ENCODE results near the gene NUMB. TPM values are rescaled to one million over a fixed set of nuclear protein-coding genes. Genes with fewer than 3 reads are reported as not detected.

The NUMB gene
- total RNA-seq, 4 donors from 2014 or later: 27.7 to 52.8 (median 34.2) TPM

DNA sequence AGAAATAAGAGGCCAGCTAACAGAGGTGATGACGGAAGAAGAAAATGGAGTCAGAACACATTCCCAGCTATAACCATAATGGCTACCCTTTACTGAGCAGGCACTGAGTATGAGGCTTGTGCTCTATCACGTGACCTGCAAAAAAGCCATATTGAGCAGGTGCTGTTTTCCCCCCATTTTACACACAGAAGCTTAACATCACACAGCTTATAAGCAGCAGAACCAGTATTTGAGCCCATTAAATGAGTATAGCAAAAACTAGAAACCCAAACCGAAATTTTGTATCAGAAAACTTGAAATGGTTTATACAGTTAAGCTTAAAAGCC, 192.7 kb downstream of the NUMB start:
- TF ChIP-seq, protein P1, sequence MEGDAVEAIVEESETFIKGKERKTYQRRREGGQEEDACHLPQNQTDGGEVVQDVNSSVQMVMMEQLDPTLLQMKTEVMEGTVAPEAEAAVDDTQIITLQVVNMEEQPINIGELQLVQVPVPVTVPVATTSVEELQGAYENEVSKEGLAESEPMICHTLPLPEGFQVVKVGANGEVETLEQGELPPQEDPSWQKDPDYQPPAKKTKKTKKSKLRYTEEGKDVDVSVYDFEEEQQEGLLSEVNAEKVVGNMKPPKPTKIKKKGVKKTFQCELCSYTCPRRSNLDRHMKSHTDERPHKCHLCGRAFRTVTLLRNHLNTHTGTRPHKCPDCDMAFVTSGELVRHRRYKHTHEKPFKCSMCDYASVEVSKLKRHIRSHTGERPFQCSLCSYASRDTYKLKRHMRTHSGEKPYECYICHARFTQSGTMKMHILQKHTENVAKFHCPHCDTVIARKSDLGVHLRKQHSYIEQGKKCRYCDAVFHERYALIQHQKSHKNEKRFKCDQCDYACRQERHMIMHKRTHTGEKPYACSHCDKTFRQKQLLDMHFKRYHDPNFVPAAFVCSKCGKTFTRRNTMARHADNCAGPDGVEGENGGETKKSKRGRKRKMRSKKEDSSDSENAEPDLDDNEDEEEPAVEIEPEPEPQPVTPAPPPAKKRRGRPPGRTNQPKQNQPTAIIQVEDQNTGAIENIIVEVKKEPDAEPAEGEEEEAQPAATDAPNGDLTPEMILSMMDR (IDR thresholded peaks at IDR 0.05): no peak
- TF ChIP-seq POLR2A (IDR thresholded peaks at IDR 0.05): no peak
- H3K27ac ChIP-seq: no peak overlapping the region
- DNase-seq: no peak
- 93 to 94% methylated on average over 3 of the region's 3 CpGs for WGBS, 2 donors
- no peaks in the 10 kb centered on the region for H3K9me3 ChIP-seq
- no peak overlapping the region for H3K4me3 ChIP-seq
- peaks cover 0 to 7% (median 0%) of the 10 kb centered on the region in 3 donors for H3K36me3 ChIP-seq
- H3K4me1 ChIP-seq: peaks cover 6 to 15% (median 11%) of the 10 kb centered on the region in 3 donors
- no peaks in the 10 kb centered on the region for H3K27me3 ChIP-seq
- intact Hi-C loops (cut with DNase I): no loop called here

DNA sequence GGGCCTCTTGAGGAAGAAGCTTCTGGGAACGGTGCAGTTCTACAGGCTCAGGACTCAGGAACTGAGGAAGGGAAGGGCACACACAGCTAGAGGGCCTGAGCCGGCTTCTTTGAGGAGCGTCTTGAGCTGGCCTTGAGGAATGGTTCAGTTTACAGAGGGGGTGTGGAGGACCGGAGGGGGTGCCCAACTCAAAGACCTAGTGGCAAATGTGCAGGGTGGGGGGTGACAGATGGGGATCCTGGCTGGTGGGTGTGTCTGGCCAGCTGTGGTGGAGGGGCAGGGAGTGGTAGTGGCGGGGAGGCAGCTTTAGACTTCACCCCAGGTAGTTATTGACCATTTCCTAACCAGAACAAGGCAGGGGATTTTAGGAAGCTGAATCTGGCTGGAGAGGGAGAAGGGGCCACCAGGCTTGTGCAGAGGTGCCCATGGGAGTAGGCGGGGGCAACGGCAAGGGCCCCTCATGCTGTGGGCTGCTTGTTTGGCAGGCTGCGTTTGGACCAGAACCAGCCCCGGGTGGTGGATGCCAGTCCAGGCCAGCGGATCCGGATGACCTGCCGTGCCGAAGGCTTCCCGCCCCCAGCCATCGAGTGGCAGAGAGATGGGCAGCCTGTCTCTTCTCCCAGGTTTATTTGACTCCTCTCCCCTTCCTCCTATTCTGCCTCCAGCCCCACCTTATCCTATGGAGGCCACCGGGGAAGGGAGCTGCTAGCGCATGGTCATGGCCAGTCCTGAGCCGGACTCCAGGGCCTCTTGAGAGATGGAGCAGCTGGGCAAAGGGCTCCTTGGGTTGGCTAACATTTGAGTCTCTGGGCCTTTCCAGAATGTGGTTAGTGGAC, 193.2 kb downstream of the NUMB start:
- 69 to 92% methylated on average over 4 to 12 of the region's 18 CpGs for WGBS, 2 donors
- Histone ChIP-seq H3K4me3 (no peak overlapping the region), H3K9me3 (no peaks in the 10 kb centered on the region), H3K27ac (no peak overlapping the region), H3K27me3 (no peaks in the 10 kb centered on the region), H3K36me3 (peaks cover 0 to 7% (median 0%) of the 10 kb centered on the region in 3 donors), H3K4me1 (peaks cover 6 to 10% (median 7%) of the 10 kb centered on the region in 3 donors)
- no peak for TF ChIP-seq POLR2A (IDR thresholded peaks at IDR 0.05)
- TF ChIP-seq, protein P1 (IDR thresholded peaks at IDR 0.05): no peak
- intact Hi-C loops (cut with DNase I): no loop called here
- no peak for DNase-seq

DNA sequence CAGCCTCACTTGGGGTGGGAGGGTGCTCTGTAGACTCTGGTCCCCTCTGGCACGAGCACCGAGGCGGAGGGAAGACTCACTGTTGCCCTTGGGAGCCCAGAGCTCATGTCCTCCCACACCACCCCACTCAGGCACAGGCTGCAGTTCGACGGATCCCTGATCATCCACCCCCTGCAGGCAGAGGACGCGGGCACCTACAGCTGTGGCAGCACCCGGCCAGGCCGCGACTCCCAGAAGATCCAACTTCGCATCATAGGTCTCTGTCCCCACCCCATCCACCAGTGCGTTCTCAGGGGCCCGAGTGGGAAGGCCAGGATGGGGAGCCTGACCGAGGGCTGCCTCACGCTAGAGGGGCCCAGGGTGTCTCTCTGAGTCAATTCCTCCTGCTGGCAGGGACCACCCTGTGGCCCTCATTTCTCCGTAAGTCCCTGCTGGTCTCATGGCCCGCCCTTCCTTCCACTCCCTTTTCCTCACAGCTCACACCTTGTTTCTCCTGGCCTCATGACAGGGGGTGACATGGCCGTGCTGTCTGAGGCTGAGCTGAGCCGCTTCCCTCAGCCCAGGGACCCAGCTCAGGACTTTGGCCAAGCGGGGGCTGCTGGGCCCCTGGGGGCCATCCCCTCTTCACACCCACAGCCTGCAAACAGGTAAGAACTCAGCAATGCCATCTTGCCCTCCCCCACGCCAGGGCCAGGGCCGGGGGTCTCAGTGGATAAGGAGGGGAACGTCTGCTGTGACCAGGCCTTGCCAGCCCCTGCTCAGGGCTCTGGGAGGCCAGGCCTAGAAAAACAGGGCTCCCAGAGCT, 194.1 kb downstream of the NUMB start:
- Histone ChIP-seq H3K9me3 (no peaks in the 10 kb centered on the region), H3K27ac (no peak overlapping the region), H3K4me1 (peaks cover 0 to 2% (median 0%) of the 10 kb centered on the region in 3 donors), H3K4me3 (no peak overlapping the region), H3K27me3 (no peaks in the 10 kb centered on the region), H3K36me3 (peaks cover 0 to 7% (median 0%) of the 10 kb centered on the region in 3 donors)
- 85 to 90% methylated on average over 6 to 12 of the region's 23 CpGs for WGBS, 2 donors
- intact Hi-C loops (cut with DNase I): no loop called here
- no peak for DNase-seq
- no peak for TF ChIP-seq POLR2A (IDR thresholded peaks at IDR 0.05)
- TF ChIP-seq, protein P1 (IDR thresholded peaks at IDR 0.05): no peak

DNA sequence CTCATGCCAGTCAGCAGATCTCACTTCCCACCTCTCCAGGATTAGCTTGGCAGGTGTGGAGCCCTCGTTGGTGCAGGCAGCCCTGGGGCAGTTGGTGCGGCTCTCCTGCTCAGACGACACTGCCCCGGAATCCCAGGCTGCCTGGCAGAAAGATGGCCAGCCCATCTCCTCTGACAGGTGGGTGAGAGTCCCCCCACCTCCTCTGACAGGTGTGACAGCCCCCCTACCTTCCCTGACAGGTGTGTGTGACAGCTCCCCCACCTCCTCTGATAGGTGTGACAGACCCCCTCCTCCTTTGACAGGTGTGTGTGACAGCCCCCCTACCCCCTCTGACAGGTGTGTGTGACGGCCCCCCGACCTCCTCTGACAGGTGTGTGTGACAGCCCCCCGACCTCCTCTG, 194.7 kb downstream of the NUMB start:
- no peak for DNase-seq
- Histone ChIP-seq H3K9me3 (no peaks in the 10 kb centered on the region), H3K4me1 (no peaks in the 10 kb centered on the region), H3K27me3 (no peaks in the 10 kb centered on the region), H3K4me3 (no peak overlapping the region), H3K36me3 (peaks cover 0 to 7% (median 0%) of the 10 kb centered on the region in 3 donors), H3K27ac (no peak overlapping the region)
- TF ChIP-seq, protein P1 (IDR thresholded peaks at IDR 0.05): no peak
- TF ChIP-seq POLR2A (IDR thresholded peaks at IDR 0.05): no peak
- 35 to 45% methylated on average over 4 of the region's 7 CpGs for WGBS, 2 donors
- intact Hi-C loops (cut with DNase I): no loop called here
